NT2/D1 (cell line): ENCODE measurements around the gene IL22.

Experiments used
- YY1 ChIP-seq: IDR thresholded peaks from 2 replicates; pipeline ENCODE4 v1.6.1; 2011; ENCODE audit not compliant: insufficient read length, insufficient read depth
- ZNF274 ChIP-seq: IDR thresholded peaks from 2 replicates; pipeline ENCODE4 v1.6.1; 2011; ENCODE audit warnings: mild to moderate bottlenecking, low read depth, low read length

DNA sequence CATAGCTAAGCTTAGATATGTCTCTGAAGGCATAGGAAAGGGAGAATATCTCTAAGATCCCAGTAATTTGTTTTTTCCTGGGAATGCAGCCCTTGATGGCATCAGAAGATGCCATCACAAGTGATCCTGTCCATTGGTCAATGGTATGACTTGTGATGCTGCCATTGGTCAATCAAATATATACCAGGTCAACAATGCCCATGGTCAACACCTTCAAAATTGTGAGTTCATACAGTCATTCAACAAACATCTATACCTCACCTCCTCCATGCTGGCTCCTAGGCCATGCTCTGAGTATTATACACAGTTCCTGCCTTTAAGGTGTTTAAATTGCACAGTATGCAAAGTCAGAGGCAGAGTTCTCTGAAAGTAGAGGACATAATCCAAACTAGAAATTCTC lies 19.3 kb upstream of the IL22 start:
- TF ChIP-seq ZNF274 (no peak), YY1 (no peak)
